Effector memory CD8-positive, alpha-beta T cell (primary cell): Measurements from ENCODE around the gene FUCA2.
A peak's percentile ranks its signal among the peaks of the same experiment; 100 is the strongest.

Experiments used
- ATAC-seq: fragments of 150-1000 bp; cut with Tn5 transposase; replicated peaks from 2 replicates; pipeline ENCODE4 v1.10.0; 2021; ENCODE audit warnings: mild to moderate bottlenecking, moderate library complexity
- DNase-seq, 3 experiments: peaks; one replicate each; pipeline ENCODE4 v3.0.0; 2021
- H3K27ac Mint-ChIP-seq, 2 donors: one replicate each; pipeline ENCODE4 v1.8.0; 2022; ENCODE audit warnings: mild to moderate bottlenecking in 2 of 2, mixed read lengths in 2 of 2, moderate library complexity in 2 of 2
- H3K27me3 Mint-ChIP-seq, 2 donors: one replicate each; pipeline ENCODE4 v1.8.0; 2022; ENCODE audit warnings: mixed read lengths in 2 of 2
- H3K36me3 Mint-ChIP-seq: one replicate; pipeline ENCODE4 v1.8.0; 2022; ENCODE audit warnings: mild to moderate bottlenecking, moderate library complexity, mixed read lengths; ENCODE audit not compliant: insufficient read depth
- H3K4me1 Mint-ChIP-seq, 2 donors: one replicate each; pipeline ENCODE4 v1.8.0; 2022; ENCODE audit warnings: low read depth in 2 of 2, mixed read lengths in 2 of 2
- H3K4me3 Mint-ChIP-seq, 2 donors: one replicate each; pipeline ENCODE4 v1.8.0; 2022; ENCODE audit warnings: mild to moderate bottlenecking in 2 of 2, mixed read lengths in 2 of 2, moderate library complexity in 2 of 2
- H3K9me3 Mint-ChIP-seq, 2 donors: one replicate each; pipeline ENCODE4 v1.8.0; 2022; ENCODE audit warnings: mixed read lengths in 2 of 2

FUCA2 gene

GRCh38 chr6:143506199-143506598 lies 5.3 kb downstream of the FUCA2 start:
- Mint-ChIP-seq H3K9me3 (no peaks in the 10 kb centered on the region), H3K36me3 (peaks cover 15% of the 10 kb centered on the region), H3K27ac (peak overlapping the region in 1 of 2 donors; percentile 66), H3K4me3 (no peak overlapping the region), H3K4me1 (peaks cover 9 to 21% of the 10 kb centered on the region in 2 donors), H3K27me3 (no peaks in the 10 kb centered on the region)
- DNase-seq (no peak), ATAC-seq (no peak)

GRCh38 chr6:143505537-143505936 lies 6.0 kb downstream of the FUCA2 start:
- DNase-seq, result no peak
- H3K4me3 Mint-ChIP-seq, result no peak overlapping the region
- peaks cover 10% of the 10 kb centered on the region for H3K36me3 Mint-ChIP-seq
- no peaks in the 10 kb centered on the region for H3K9me3 Mint-ChIP-seq
- no peaks in the 10 kb centered on the region for H3K27me3 Mint-ChIP-seq
- no peak for ATAC-seq
- peaks cover 5 to 15% of the 10 kb centered on the region in 2 donors for H3K4me1 Mint-ChIP-seq
- H3K27ac Mint-ChIP-seq, result peak overlapping the region in 1 of 2 donors; percentile 66

DNA sequence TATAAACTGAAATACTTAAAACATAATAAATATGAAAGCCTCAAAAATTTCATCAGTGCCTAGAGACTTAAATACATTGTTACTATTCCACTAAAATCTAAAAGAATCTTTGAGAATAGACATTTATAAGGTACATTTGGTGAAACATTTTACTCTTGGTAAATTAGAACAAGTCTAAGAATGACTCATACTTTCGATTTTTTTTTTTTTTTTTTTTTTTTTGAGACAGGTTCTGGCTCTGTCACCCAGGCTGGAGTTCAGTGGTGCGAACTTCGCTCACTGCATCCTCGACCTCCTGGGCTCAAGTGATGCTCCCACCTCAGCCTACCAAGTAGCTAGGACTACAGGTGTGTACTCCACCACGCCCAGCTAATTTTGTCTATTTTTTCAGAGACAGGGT lies 6.4 kb downstream of the FUCA2 start:
- peaks cover 5 to 12% of the 10 kb centered on the region in 2 donors for H3K4me1 Mint-ChIP-seq
- no peak for DNase-seq
- H3K27ac Mint-ChIP-seq, result peak overlapping the region in 1 of 2 donors; percentile 66
- ATAC-seq, result no peak
- no peaks in the 10 kb centered on the region for H3K9me3 Mint-ChIP-seq
- no peak overlapping the region for H3K4me3 Mint-ChIP-seq
- no peaks in the 10 kb centered on the region for H3K27me3 Mint-ChIP-seq
- H3K36me3 Mint-ChIP-seq, result peaks cover 10% of the 10 kb centered on the region

DNA sequence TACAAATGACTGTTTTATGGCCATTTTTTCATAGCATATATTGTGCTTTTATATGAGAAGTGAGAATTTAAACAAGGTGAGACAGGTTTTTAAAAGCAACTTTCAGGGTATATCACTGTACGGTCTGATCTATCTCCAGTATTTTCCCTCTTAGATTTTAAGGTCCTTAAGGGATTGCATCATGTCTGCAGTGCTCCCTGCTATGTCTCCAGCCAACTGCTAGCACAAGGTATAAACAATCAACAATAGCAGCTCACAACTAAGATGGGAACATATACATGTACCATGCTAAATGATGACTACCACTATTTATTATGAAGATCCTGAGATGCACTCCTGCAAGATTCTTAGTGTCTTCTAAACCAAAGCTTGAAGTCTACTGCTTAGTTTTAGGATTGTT lies 7.2 kb downstream of the FUCA2 start:
- H3K27me3 Mint-ChIP-seq, result no peaks in the 10 kb centered on the region
- H3K27ac Mint-ChIP-seq, result no peak overlapping the region
- no peaks in the 10 kb centered on the region for H3K9me3 Mint-ChIP-seq
- peaks cover 7% of the 10 kb centered on the region for H3K36me3 Mint-ChIP-seq
- peaks cover 4 to 6% of the 10 kb centered on the region in 2 donors for H3K4me1 Mint-ChIP-seq
- H3K4me3 Mint-ChIP-seq, result no peak overlapping the region
- no peak for ATAC-seq
- no peak for DNase-seq

GRCh38 chr6:143501851-143502250 lies 9.7 kb downstream of the FUCA2 start:
- H3K27me3 Mint-ChIP-seq, result no peaks in the 10 kb centered on the region
- ATAC-seq (no peak), DNase-seq (no peak)
- no peak overlapping the region for H3K4me3 Mint-ChIP-seq
- H3K36me3 Mint-ChIP-seq, result peaks cover 7% of the 10 kb centered on the region
- no peak overlapping the region for H3K27ac Mint-ChIP-seq
- peaks cover 13 to 14% of the 10 kb centered on the region in 2 donors for H3K4me1 Mint-ChIP-seq
- H3K9me3 Mint-ChIP-seq, result no peaks in the 10 kb centered on the region

GRCh38 chr6:143498428-143498827 lies 13.1 kb downstream of the FUCA2 start:
- H3K4me3 Mint-ChIP-seq, result no peak overlapping the region
- no peaks in the 10 kb centered on the region for H3K27me3 Mint-ChIP-seq
- ATAC-seq (no peak), DNase-seq (no peak)
- H3K4me1 Mint-ChIP-seq, result peaks cover 13 to 14% of the 10 kb centered on the region in 2 donors
- H3K27ac Mint-ChIP-seq, result peak overlapping the region; percentile 3 to 63
- no peaks in the 10 kb centered on the region for H3K36me3 Mint-ChIP-seq
- no peaks in the 10 kb centered on the region for H3K9me3 Mint-ChIP-seq

DNA sequence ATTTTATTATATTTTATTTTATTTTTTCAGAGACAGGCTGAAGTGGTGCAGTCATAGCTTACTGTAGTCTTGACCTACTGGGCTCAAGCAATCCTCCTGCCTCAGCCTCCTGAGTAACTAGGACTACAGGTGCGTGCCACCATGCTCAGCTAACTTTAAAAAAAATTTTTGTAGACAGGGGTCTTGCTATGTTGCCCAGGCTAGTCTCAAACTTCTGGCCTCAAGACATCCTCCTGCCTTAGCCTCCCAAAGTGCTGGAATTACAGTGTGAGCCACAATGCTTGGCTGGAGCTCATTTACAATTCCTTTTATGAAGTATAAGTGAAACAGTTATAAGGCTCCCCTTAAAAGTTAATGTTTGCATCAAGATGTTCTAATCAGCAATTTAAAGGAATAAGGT lies 14.5 kb downstream of the FUCA2 start:
- Mint-ChIP-seq H3K27me3 (no peaks in the 10 kb centered on the region), H3K36me3 (peaks cover 8% of the 10 kb centered on the region)

GRCh38 chr6:143490775-143491174 lies 20.7 kb downstream of the FUCA2 start:
- Mint-ChIP-seq H3K4me3 (no peak overlapping the region), H3K9me3 (no peaks in the 10 kb centered on the region), H3K36me3 (peaks cover 8% of the 10 kb centered on the region), H3K27me3 (no peaks in the 10 kb centered on the region), H3K4me1 (peaks cover 0 to 4% of the 10 kb centered on the region in 2 donors), H3K27ac (no peak overlapping the region)
- DNase-seq (no peak), ATAC-seq (no peak)

More for the DNA sequence above, 14.5 kb downstream of the FUCA2 start:
- DNase-seq, result no peak
- no peak overlapping the region for H3K4me3 Mint-ChIP-seq
- H3K4me1 Mint-ChIP-seq, result peaks cover 13 to 14% of the 10 kb centered on the region in 2 donors
- H3K27ac Mint-ChIP-seq, result no peak overlapping the region
- ATAC-seq, result no peak
- H3K9me3 Mint-ChIP-seq, result no peaks in the 10 kb centered on the region

DNA sequence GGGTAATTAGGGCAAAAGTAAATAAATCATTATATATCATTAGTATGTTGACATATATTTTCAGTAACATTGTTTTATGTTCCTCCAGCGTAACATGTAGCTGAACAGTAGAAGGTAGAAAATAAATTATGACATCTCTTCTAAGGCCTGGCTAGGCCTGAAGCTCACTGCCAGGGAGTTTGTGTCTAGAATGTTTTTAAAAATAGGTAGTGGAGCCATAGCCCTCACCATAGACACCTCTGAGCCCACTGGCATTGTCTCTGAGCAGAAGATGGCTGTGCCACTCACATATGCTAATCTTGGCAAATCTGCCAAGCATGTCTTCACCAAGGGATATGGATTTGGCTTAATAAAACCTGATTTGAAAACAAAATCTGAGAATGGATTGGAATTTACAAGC lies 21.3 kb downstream of the FUCA2 start:
- H3K27me3 Mint-ChIP-seq, result no peaks in the 10 kb centered on the region
- peaks cover 8% of the 10 kb centered on the region for H3K36me3 Mint-ChIP-seq
- H3K9me3 Mint-ChIP-seq, result no peaks in the 10 kb centered on the region
- DNase-seq (no peak), ATAC-seq (no peak)
- H3K4me3 Mint-ChIP-seq, result no peak overlapping the region
- peaks cover 0 to 4% of the 10 kb centered on the region in 2 donors for H3K4me1 Mint-ChIP-seq
- H3K27ac Mint-ChIP-seq, result no peak overlapping the region

- Mint-ChIP-seq H3K4me1 (peaks cover 0 to 4% of the 10 kb centered on the region in 2 donors), H3K27ac (no peak overlapping the region), H3K4me3 (no peak overlapping the region), H3K9me3 (no peaks in the 10 kb centered on the region), H3K36me3 (peaks cover 4% of the 10 kb centered on the region), H3K27me3 (no peaks in the 10 kb centered on the region)
- ATAC-seq, result no peak
- no peak for DNase-seq
Observed at GRCh38 chr6:143486752-143487151, 24.8 kb downstream of the FUCA2 start.

DNA sequence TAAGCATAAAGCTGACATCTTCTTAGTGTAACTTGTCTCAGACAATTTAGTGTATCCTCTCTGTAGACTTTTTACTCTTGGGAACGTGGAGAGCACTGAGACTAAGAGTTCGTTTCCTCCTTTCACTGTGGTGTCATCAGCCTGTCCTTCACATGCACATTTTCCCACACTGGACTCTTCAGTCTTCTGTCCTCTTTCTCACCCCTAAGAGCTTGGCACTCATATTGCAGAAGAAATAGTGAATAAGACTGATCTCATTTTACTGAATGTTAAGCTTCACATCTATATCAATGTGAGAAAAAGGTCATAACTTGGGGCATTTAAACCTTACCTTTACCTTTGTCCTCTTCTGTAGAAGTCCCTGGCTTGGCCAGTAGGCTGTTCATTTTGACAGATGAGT lies 25.6 kb downstream of the FUCA2 start:
- no peak overlapping the region for H3K27ac Mint-ChIP-seq
- no peak overlapping the region for H3K4me3 Mint-ChIP-seq
- DNase-seq (no peak), ATAC-seq (no peak)
- no peaks in the 10 kb centered on the region for H3K9me3 Mint-ChIP-seq
- H3K27me3 Mint-ChIP-seq, result no peaks in the 10 kb centered on the region
- peaks cover 4% of the 10 kb centered on the region for H3K36me3 Mint-ChIP-seq
- peaks cover 0 to 4% of the 10 kb centered on the region in 2 donors for H3K4me1 Mint-ChIP-seq

GRCh38 chr6:143482593-143482992 lies 28.9 kb downstream of the FUCA2 start:
- Mint-ChIP-seq H3K9me3 (no peaks in the 10 kb centered on the region), H3K27ac (no peak overlapping the region), H3K27me3 (no peaks in the 10 kb centered on the region), H3K36me3 (peaks cover 16% of the 10 kb centered on the region), H3K4me3 (no peak overlapping the region), H3K4me1 (no peaks in the 10 kb centered on the region)
- DNase-seq (no peak), ATAC-seq (no peak)

DNA sequence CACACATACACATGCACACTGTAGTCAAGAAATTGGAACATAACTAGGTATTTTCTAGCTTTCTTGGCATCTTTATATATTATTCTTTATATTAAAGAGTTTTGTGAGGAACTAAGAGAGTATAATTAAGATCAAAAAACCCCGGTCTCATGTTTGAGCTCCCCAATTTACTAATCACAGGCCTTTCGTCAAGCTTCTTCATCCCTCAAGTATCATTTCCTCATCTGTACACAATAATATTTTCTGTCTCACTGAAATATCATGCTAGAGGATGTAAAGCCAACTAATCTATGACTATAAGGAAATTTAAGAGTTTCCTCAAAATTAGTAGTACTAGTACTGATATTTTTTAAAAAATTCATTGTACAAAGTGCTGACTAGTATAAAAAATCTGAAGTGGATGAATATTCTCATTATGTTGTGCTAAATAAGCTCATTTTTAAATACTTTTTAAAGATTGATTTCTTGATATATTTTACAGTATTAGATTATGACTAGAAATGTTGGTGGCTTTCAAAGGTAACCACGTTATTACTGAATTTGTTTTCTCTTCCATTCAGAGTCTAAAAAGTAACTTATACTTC lies 32.9 kb downstream of the FUCA2 start:
- Mint-ChIP-seq H3K36me3 (peaks cover 20% of the 10 kb centered on the region), H3K27me3 (no peaks in the 10 kb centered on the region), H3K4me1 (no peaks in the 10 kb centered on the region), H3K9me3 (no peaks in the 10 kb centered on the region), H3K4me3 (no peak overlapping the region), H3K27ac (no peak overlapping the region)
- ATAC-seq (no peak), DNase-seq (no peak)

- Mint-ChIP-seq H3K4me3 (no peak overlapping the region), H3K27me3 (no peaks in the 10 kb centered on the region), H3K36me3 (peaks cover 36% of the 10 kb centered on the region), H3K27ac (no peak overlapping the region), H3K4me1 (no peaks in the 10 kb centered on the region), H3K9me3 (no peaks in the 10 kb centered on the region)
- ATAC-seq (no peak), DNase-seq (no peak)
Observed at GRCh38 chr6:143476545-143476944, 35.0 kb downstream of the FUCA2 start.

- ATAC-seq, result no peak
- Mint-ChIP-seq H3K27me3 (no peaks in the 10 kb centered on the region), H3K36me3 (peaks cover 34% of the 10 kb centered on the region), H3K4me3 (no peak overlapping the region), H3K9me3 (no peaks in the 10 kb centered on the region), H3K4me1 (no peaks in the 10 kb centered on the region), H3K27ac (no peak overlapping the region)
- no peak for DNase-seq
Observed at GRCh38 chr6:143471822-143472221, 39.7 kb downstream of the FUCA2 start.
